Measurements from ENCODE around the gene HDDC3. TPM values are rescaled to one million over a fixed set of nuclear protein-coding genes. Genes with fewer than 3 reads are reported as not detected.

HDDC3 gene
- total RNA-seq, 6 experiments from 2014 or later: 8.8 to 17.6 (median 11.5) TPM

- Histone ChIP-seq H3K9me3 (no peaks in the 10 kb centered on the region), H3K4me3 (peak overlapping the region; percentile 54 to 62 (median 59)), H3K27ac (peak overlapping the region; percentile 90 to 99 (median 99)), H3K27me3 (no peaks in the 10 kb centered on the region), H3K4me1 (peaks cover 0 to 56% (median 25%) of the 10 kb centered on the region in 4 donors), H3K36me3 (peaks cover 0 to 35% (median 11%) of the 10 kb centered on the region in 4 donors)
- TF ChIP-seq POLR2A (IDR thresholded peaks at IDR 0.05) (peak; percentile 22), CTCF (IDR thresholded peaks at IDR 0.05) (peak; percentile 95 to 98 (median 96))
- 21% methylated on average over 10 of the region's 23 CpGs for WGBS (ENCODE audit: insufficient coverage, low coverage, low lambda C conversion rate, missing lambda C conversion rate)
- DNase-seq (peak; percentile 82 to 84 (median 83)), ATAC-seq (peak; percentile 52 to 61 (median 56))
- intact Hi-C loops (cut with DNase I): loop anchor here in 1 of 2 donors (5.0 kb wide), 1 partner anchor 238 kb away; no protein-coding TSS in a partner anchor
Measured at GRCh38 chr15:90885432-90886290, 46.7 kb downstream of the HDDC3 start.

- Histone ChIP-seq H3K9me3 (no peaks in the 10 kb centered on the region), H3K27ac (peak overlapping the region; percentile 90 to 99 (median 99)), H3K4me3 (peak overlapping the region; percentile 54 to 62 (median 59)), H3K4me1 (peaks cover 0 to 56% (median 25%) of the 10 kb centered on the region in 4 donors), H3K36me3 (peaks cover 0 to 35% (median 14%) of the 10 kb centered on the region in 4 donors), H3K27me3 (no peaks in the 10 kb centered on the region)
- TF ChIP-seq CTCF (IDR thresholded peaks at IDR 0.05) (no peak), POLR2A (IDR thresholded peaks at IDR 0.05) (no peak)
- peak in 2 of 4 donors; percentile 1 to 3 for ATAC-seq
- DNase-seq: peak; percentile 36 to 57 (median 56)
- intact Hi-C loops (cut with DNase I): loop anchor here in 1 of 2 donors (5.0 kb wide), 1 partner anchor 238 kb away; no protein-coding TSS in a partner anchor
- 40% methylated on average over 4 of the region's 16 CpGs for WGBS (ENCODE audit: insufficient coverage, low coverage, low lambda C conversion rate, missing lambda C conversion rate)
Measured at GRCh38 chr15:90884719-90885431, 47.5 kb downstream of the HDDC3 start.

- Histone ChIP-seq H3K36me3 (peaks cover 2 to 35% (median 17%) of the 10 kb centered on the region in 4 donors), H3K4me1 (peaks cover 0 to 56% (median 25%) of the 10 kb centered on the region in 4 donors), H3K27me3 (no peaks in the 10 kb centered on the region), H3K27ac (peak within 1 kb of the TSS; percentile 90 to 99 (median 99)), H3K4me3 (peak within 1 kb of the TSS; percentile 54 to 62 (median 59)), H3K9me3 (no peaks in the 10 kb centered on the region)
- 9% methylated on average over 7 of the region's 58 CpGs for WGBS (ENCODE audit: insufficient coverage, low coverage, low lambda C conversion rate, missing lambda C conversion rate)
- peak; percentile 43 to 57 (median 49) for ATAC-seq
- TF ChIP-seq CTCF (IDR thresholded peaks at IDR 0.05) (no peak), POLR2A (IDR thresholded peaks at IDR 0.05) (peak; percentile 71)
- intact Hi-C loops (cut with DNase I): no loop called here
- peak; percentile 81 to 86 (median 83) for DNase-seq
Measured at GRCh38 chr15:90883976-90884718, 48.2 kb downstream of the HDDC3 start, which contains the start of gene FES. Gene FES (plus strand): TSS chr15:90884504. CDS start chr15:90885046, 542 bp downstream.

GRCh38 chr15:90883526-90883975, 48.8 kb downstream of the HDDC3 start:
- H3K27me3 ChIP-seq: no peaks in the 10 kb centered on the region
- peaks cover 0 to 56% (median 25%) of the 10 kb centered on the region in 4 donors for H3K4me1 ChIP-seq
- intact Hi-C loops (cut with DNase I): no loop called here
- TF ChIP-seq POLR2A (IDR thresholded peaks at IDR 0.05) (no peak), CTCF (IDR thresholded peaks at IDR 0.05) (no peak)
- H3K9me3 ChIP-seq: no peaks in the 10 kb centered on the region
- peak overlapping the region; percentile 90 to 99 (median 99) for H3K27ac ChIP-seq
- H3K4me3 ChIP-seq: peak overlapping the region; percentile 54 to 62 (median 59)
- WGBS (ENCODE audit: insufficient coverage, low coverage, low lambda C conversion rate, missing lambda C conversion rate): 17% methylated on average over 2 of the region's 7 CpGs
- ATAC-seq (peak; percentile 7 to 34 (median 12)), DNase-seq (peak in 2 of 3 donors; percentile 65 to 73)
- H3K36me3 ChIP-seq: peaks cover 3 to 38% (median 22%) of the 10 kb centered on the region in 4 donors

Measured in right lobe of liver (tissue), 6 donors.